UCSD-AML1 (cell line): ENCODE results near the gene SRSF10.
"Not testable (repeated sequence)": the region's sequence is repeated elsewhere in the genome, so short reads cannot be mapped to it uniquely, and the experiment has no call there.

Source experiments
- DNase-seq: peaks from one replicate; lab custom pipeline; 2025; ENCODE audit not compliant: unreplicated experiment; lab: John Stamatoyannopoulos, UW

SRSF10 gene

GRCh38 chr1:23959461-23960290, 20.5 kb downstream of the SRSF10 start, which contains the start of gene PNRC2:
Gene PNRC2, plus strand, starts transcription at chr1:23959828. Its CDS starts 1,630 bp downstream, at chr1:23961458.
- peak; percentile 95 for DNase-seq

DNA sequence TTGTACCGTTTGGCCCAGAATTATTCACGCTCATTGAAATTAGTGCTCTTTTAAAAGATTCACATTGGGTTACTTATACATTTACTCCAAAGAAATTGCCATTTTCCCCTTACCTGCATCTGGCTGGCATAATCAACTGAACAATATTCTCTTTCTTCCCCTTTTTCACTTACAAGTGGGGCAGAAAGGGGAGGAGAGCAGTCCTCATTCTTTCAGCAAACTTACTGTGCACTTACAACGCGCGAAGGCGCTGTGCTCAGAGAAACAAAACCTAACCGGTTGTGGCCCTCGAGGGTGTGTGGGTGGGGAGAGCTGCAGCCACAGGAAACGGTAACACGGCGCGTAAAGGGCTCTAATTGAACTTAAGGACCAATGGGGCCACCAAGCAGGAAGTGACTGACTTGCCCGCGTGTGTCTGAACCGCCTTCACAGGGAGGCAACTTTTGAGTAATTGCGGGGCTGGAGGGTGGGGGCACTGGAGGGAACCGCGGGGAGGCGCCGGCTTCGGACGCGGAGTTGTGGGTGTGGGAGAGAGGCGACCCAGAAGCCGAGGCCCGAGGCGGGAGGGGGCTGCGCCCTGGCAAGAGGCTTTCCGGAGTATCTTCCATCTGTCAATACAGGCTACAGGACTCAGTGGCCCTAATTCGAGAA, 21.2 kb downstream of the SRSF10 start:
- DNase-seq: peak; percentile 93

- DNase-seq: not testable (repeated sequence)
Measured at GRCh38 chr1:23958040-23958809, 21.9 kb downstream of the SRSF10 start.

- DNase-seq: no peak
Measured at GRCh38 chr1:23957096-23957495, 23.0 kb downstream of the SRSF10 start.

- DNase-seq: no peak
Measured at GRCh38 chr1:23953020-23953419, 27.1 kb downstream of the SRSF10 start.

GRCh38 chr1:23947366-23947765, 32.8 kb downstream of the SRSF10 start:
- no peak for DNase-seq

DNA sequence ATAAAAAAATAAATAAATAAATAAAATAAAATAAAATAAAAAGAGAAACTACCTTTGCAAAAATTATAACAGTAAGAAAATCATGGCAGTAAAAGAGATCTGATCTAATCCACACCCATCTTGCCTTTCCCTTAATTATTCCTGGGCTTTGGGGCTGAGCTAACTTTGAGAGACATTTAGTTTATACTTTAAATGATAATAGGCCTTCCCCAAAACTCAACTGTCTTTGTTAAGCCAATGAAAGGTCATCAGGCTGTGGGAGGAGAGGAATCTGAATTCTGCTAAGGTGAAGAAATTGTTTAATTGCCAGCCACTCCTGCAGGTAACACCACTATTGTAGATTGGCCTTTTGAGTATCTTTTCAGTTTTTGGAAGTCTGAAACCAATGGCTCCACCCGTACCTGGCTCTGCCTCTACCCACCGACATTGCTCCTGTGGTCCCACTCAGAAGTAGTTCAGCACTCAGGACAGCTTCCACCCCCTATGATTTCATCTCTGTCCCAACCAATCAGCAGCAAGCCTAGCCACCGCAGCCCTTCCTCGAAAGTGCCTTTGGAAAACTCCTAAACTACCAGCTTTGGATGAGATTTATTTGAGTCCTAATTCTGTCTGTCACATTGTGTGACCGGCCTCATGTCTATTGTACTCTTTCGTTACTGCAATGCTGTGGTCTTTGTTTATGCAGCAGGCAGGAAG, 43.5 kb downstream of the SRSF10 start:
- DNase-seq: no peak

GRCh38 chr1:23931491-23931880, 48.6 kb downstream of the SRSF10 start:
- DNase-seq: no peak

DNA sequence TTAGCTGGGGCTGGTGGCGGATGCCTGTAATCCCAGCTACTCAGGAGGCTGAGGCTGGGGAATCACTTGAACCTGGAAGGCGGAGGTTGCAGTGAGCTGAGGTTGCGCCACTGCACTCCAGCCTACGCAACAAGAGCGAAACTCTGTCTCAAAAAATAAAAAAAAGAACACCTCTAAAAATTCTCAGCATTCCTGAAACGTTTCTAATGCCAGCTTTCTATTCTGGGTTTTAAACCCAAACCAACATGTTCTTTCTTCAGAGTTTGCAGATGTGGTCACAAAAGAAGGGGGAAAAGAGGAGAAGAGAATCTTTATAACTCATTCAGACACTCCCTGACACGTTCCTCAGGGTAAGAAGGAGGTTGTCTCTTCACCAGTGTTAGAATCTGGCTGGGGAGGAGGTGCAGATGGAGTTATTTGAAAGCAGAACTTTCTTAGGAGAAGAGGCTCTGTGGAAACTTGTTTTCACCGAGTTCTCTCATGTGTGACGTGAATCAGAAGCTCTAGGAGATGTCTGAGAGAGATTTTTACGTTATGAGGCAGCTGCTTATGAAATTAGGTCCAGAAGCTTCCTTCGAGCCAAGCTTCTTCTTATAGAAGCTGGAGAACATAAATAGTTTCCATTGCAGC, 49.2 kb downstream of the SRSF10 start:
- no peak for DNase-seq

- DNase-seq: no peak
Measured at GRCh38 chr1:23930270-23930669, 49.9 kb downstream of the SRSF10 start.

GRCh38 chr1:23928789-23929188, 51.3 kb downstream of the SRSF10 start:
- no peak for DNase-seq

GRCh38 chr1:23927097-23927496, 53.0 kb downstream of the SRSF10 start:
- no peak for DNase-seq

DNA sequence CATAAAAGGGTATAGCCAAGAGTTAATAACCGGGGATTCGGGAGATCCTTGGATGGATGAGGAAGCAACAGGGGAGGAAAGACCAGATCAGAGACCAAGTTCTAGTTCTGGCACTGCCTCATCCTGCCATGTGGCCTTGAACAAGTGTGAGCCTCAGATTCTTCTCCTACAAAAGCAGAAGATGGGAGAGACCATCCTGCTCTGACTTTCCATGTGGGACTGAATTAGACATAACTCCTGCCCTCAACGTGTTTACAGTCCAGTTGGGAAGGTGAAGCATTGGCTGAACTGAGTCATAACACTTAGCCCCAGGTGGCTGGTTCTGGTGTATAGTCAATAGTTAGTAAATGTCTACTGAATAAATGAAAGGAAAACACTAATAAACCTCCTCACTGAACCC, 54.8 kb downstream of the SRSF10 start:
- DNase-seq: no peak

DNA sequence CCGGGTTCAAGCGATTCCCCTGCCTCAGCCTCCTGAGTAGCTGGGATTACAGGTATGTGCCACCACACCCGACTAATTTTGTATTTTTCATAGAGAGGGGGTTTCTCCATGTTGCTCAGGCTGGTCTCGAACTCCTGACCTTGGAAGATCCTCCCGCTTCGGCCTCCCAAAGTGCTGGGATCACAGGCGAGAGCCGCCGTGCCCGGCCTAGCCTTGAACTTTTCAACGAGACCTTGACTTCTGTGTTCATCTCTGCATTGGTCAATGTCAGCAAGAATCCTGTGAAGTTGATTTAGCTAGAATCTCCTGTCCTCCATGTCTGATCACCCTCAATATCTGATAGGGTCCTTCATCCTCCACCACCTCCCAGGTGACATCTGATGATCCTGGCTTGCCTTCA, 55.5 kb downstream of the SRSF10 start:
- DNase-seq: no peak

DNA sequence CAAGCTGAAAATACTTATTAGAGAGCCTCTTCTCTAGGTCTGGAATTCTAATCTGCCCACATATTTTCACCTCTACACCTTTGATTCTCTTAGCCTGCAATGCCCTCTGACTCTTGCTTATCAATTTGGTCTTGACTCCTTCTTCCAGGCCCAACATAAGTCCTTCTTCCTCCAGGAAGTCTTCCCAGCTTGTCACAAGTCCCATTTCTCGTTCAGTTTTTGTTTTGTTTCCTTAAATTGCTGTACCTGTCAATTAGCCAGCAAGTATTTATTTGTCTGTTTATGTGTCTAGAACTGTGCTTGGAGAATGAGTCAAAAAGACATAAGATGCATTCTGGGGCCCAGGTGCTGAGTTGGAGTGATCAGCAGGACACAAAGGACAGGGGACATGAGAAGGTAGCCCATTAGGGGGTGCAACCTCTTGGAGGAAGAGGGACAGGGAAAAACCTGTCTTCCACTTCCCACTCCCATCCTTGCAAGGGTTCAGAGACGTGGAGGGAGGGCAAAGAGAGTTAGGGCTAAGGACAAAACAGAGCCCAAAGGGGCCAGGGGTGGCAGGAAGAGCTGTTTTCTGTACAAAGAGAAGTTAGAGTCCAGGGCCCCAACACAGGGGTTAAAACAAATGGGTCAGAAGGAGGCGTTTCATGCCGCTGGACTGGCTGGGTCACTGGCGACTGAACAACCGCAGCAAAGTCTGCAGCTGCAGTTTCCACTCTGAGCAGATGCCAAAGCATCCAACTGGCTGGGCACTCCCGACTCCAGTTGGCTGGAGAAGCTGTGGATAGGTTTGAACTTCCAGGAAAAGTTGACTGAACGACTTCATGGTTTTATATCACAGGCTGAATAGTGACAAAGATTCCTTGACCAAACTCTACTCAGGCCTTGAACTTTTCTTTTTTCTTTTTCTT, 56.3 kb downstream of the SRSF10 start:
- DNase-seq: no peak

DNA sequence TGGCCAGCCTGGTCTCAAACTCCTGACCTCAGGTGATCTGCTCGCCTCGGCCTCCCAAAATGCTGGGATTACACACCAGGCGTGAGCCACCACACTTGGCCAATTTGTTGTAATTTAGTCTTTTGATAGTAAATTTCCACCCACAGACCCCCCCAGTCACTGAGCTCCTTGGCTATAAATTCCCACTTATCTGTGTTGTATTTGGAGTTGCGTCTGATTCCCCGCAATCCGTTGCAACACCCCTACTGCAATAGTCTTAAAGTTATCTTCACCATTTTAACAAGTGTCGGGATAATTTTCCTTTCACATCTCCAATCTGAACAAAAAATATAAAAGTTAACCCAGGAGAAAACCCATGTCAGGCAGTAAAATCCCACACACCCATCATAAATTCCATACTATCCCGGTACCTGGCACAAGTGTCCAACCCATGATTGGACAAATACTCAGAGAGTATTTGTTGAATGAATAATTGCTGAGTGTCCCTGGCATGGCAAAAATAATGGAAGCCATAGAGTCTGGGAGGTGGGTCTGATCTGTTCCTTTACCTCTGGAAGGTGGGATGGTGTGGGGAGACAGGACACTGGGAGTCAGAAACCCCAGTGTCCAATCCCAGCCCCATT, 57.7 kb downstream of the SRSF10 start:
- no peak for DNase-seq

- DNase-seq: peak; percentile 74
Measured at GRCh38 chr1:23916209-23917131, 63.7 kb downstream of the SRSF10 start.

GRCh38 chr1:23915466-23915865, 64.7 kb downstream of the SRSF10 start:
- no peak for DNase-seq
